HG03159 (cell line): ENCODE measurements around the gene ELANE.
"Not testable (repeated sequence)": the region's sequence is repeated elsewhere in the genome, so short reads cannot be mapped to it uniquely, and the experiment has no call there.

Experiments used
- ATAC-seq: cut with Tn5 transposase; IDR thresholded peaks from one replicate; pipeline ENCODE4 v1.9.1; 2021; ENCODE audit warnings: mild to moderate bottlenecking, moderate library complexity; ENCODE audit not compliant: unreplicated experiment

ELANE gene

GRCh38 chr19:875265-875879, 23.3 kb downstream of the ELANE start:
- no peak for ATAC-seq

GRCh38 chr19:876089-876488, 24.0 kb downstream of the ELANE start:
- ATAC-seq, result no peak

GRCh38 chr19:876780-877314, 24.7 kb downstream of the ELANE start:
- no peak for ATAC-seq

- not testable (repeated sequence) for ATAC-seq
Observed at GRCh38 chr19:877992-878660, 26.0 kb downstream of the ELANE start.

- not testable (repeated sequence) for ATAC-seq
Observed at GRCh38 chr19:878751-879561, 26.9 kb downstream of the ELANE start.

- ATAC-seq, result no peak
Observed at GRCh38 chr19:879711-880438, 27.8 kb downstream of the ELANE start.

GRCh38 chr19:881385-882071, 29.4 kb downstream of the ELANE start:
- ATAC-seq, result no peak

GRCh38 chr19:882871-883497, 30.9 kb downstream of the ELANE start:
- ATAC-seq, result no peak

GRCh38 chr19:883661-884211, 31.6 kb downstream of the ELANE start:
- ATAC-seq, result no peak

GRCh38 chr19:884420-885211, 32.5 kb downstream of the ELANE start:
- ATAC-seq, result no peak

- ATAC-seq, result no peak
Observed at GRCh38 chr19:885536-886224, 33.6 kb downstream of the ELANE start.

GRCh38 chr19:887072-887471, 35.0 kb downstream of the ELANE start:
- no peak for ATAC-seq

GRCh38 chr19:887599-887998, 35.5 kb downstream of the ELANE start:
- no peak for ATAC-seq

GRCh38 chr19:888581-889385, 36.7 kb downstream of the ELANE start:
- ATAC-seq, result no peak

- ATAC-seq, result no peak
Observed at GRCh38 chr19:889662-890295, 37.7 kb downstream of the ELANE start.

GRCh38 chr19:890831-891230, 38.7 kb downstream of the ELANE start:
- no peak for ATAC-seq
